Measurements from ENCODE around the gene BLMH.
A peak's percentile ranks its signal among the peaks of the same experiment; 100 is the strongest.

The BLMH gene

GRCh38 chr17:30290696-30291542 is 825 bp downstream of the BLMH start:
- no peaks in the 10 kb centered on the region; the same call in 1 of the 2 replicates for H3F3A ChIP-seq (ENCODE audit: low read depth)
- H3K9ac ChIP-seq (ENCODE audit: low read depth, low read length, poor library complexity, severe bottlenecking), result peak overlapping the region; percentile 79
- H3K27me3 ChIP-seq (ENCODE audit: insufficient read depth, low read length, poor library complexity, severe bottlenecking), result no peaks in the 10 kb centered on the region
- peak overlapping the region; percentile 94 for H3K4me3 ChIP-seq (ENCODE audit: low read length, poor library complexity, severe bottlenecking)
- H3K4me1 ChIP-seq (ENCODE audit: insufficient read depth, low read length, poor library complexity, severe bottlenecking), result peaks cover 22% of the 10 kb centered on the region
- no peaks in the 10 kb centered on the region for H3K9me3 ChIP-seq (ENCODE audit: insufficient read depth, low read depth, low read length)
- TF ChIP-seq CTCF (conservative IDR thresholded peaks at IDR 0.05; ENCODE audit: low read length), result no peak
- TF ChIP-seq EZH2phosphoT487 (IDR thresholded peaks at IDR 0.05; ENCODE audit: borderline replicate concordance), result no peak
- H3K9me2 ChIP-seq (replicated peaks; ENCODE audit: low read depth, low read length), result no peaks in the 10 kb centered on the region
- peaks cover 23% of the 10 kb centered on the region for H4K20me1 ChIP-seq (ENCODE audit: insufficient read depth, low read length, poor library complexity, severe bottlenecking)
- peak overlapping the region; percentile 79 for H3K4me2 ChIP-seq (ENCODE audit: low read depth, low read length, poor library complexity, severe bottlenecking)
- peak overlapping the region; percentile 97 for H2AFZ ChIP-seq (ENCODE audit: low read length)
- peaks cover 24% of the 10 kb centered on the region for H3K79me2 ChIP-seq (ENCODE audit: insufficient read depth, low read length)
- peaks cover 18% of the 10 kb centered on the region; the same call in 1 of the 2 replicates for H3K36me3 ChIP-seq (ENCODE audit: insufficient read depth, low read length)

GRCh38 chr17:30290077-30290476 is 1.7 kb downstream of the BLMH start:
- Histone ChIP-seq H3K9ac (ENCODE audit: low read depth, low read length, poor library complexity, severe bottlenecking) (peak overlapping the region; percentile 79), H3K9me3 (ENCODE audit: insufficient read depth, low read depth, low read length) (no peaks in the 10 kb centered on the region), H3F3A (ENCODE audit: low read depth) (no peaks in the 10 kb centered on the region; the same call in 1 of the 2 replicates), H3K79me2 (ENCODE audit: insufficient read depth, low read length) (peaks cover 24% of the 10 kb centered on the region), H3K4me2 (ENCODE audit: low read depth, low read length, poor library complexity, severe bottlenecking) (peak overlapping the region; percentile 79), H3K9me2 (replicated peaks; ENCODE audit: low read depth, low read length) (no peaks in the 10 kb centered on the region), H4K20me1 (ENCODE audit: insufficient read depth, low read length, poor library complexity, severe bottlenecking) (peaks cover 23% of the 10 kb centered on the region), H3K4me1 (ENCODE audit: insufficient read depth, low read length, poor library complexity, severe bottlenecking) (peaks cover 22% of the 10 kb centered on the region), H3K4me3 (ENCODE audit: low read length, poor library complexity, severe bottlenecking) (peak overlapping the region; percentile 94), H3K36me3 (ENCODE audit: insufficient read depth, low read length) (peaks cover 26% of the 10 kb centered on the region; the same call in 1 of the 2 replicates), H3K27me3 (ENCODE audit: insufficient read depth, low read length, poor library complexity, severe bottlenecking) (no peaks in the 10 kb centered on the region), H2AFZ (ENCODE audit: low read length) (no peak overlapping the region)
- TF ChIP-seq CTCF (conservative IDR thresholded peaks at IDR 0.05; ENCODE audit: low read length) (no peak), EZH2phosphoT487 (IDR thresholded peaks at IDR 0.05; ENCODE audit: borderline replicate concordance) (no peak)

- H2AFZ ChIP-seq (ENCODE audit: low read length), result no peak overlapping the region
- H3K79me2 ChIP-seq (ENCODE audit: insufficient read depth, low read length), result no peaks in the 10 kb centered on the region
- no peaks in the 10 kb centered on the region for H4K20me1 ChIP-seq (ENCODE audit: insufficient read depth, low read length, poor library complexity, severe bottlenecking)
- no peak for TF ChIP-seq CTCF (conservative IDR thresholded peaks at IDR 0.05; ENCODE audit: low read length)
- TF ChIP-seq EZH2phosphoT487 (IDR thresholded peaks at IDR 0.05; ENCODE audit: borderline replicate concordance), result no peak
- H3K4me2 ChIP-seq (ENCODE audit: low read depth, low read length, poor library complexity, severe bottlenecking), result no peak overlapping the region
- no peaks in the 10 kb centered on the region for H3K4me1 ChIP-seq (ENCODE audit: insufficient read depth, low read length, poor library complexity, severe bottlenecking)
- H3K9ac ChIP-seq (ENCODE audit: low read depth, low read length, poor library complexity, severe bottlenecking), result no peak overlapping the region
- H3K27me3 ChIP-seq (ENCODE audit: insufficient read depth, low read length, poor library complexity, severe bottlenecking), result no peaks in the 10 kb centered on the region
- peaks cover 51% of the 10 kb centered on the region; the same call in 1 of the 2 replicates for H3K36me3 ChIP-seq (ENCODE audit: insufficient read depth, low read length)
- no peaks in the 10 kb centered on the region for H3K9me2 ChIP-seq (replicated peaks; ENCODE audit: low read depth, low read length)
- H3F3A ChIP-seq (ENCODE audit: low read depth), result no peaks in the 10 kb centered on the region
- no peak overlapping the region for H3K4me3 ChIP-seq (ENCODE audit: low read length, poor library complexity, severe bottlenecking)
- H3K9me3 ChIP-seq (ENCODE audit: insufficient read depth, low read depth, low read length), result no peaks in the 10 kb centered on the region
Observed at GRCh38 chr17:30279156-30279555, 12.6 kb downstream of the BLMH start.
